ENCODE data around the gene ATAD3B. TPM values are rescaled to one million over a fixed set of nuclear protein-coding genes. Genes with fewer than 3 reads are reported as not detected.

Gene ATAD3B
- total RNA-seq, 1 donor from 2014 or later: 63.0 TPM

GRCh38 chr1:1438531-1439381 is 32.8 kb upstream of the ATAD3B start:
- H3K36me3 Mint-ChIP-seq (ENCODE audit: low read depth, unreplicated experiment): no peaks in the 10 kb centered on the region
- TF ChIP-seq EZH2 (IDR thresholded peaks at IDR 0.05; ENCODE audit: insufficient read depth, low read length) (no peak), CTCF (IDR thresholded peaks at IDR 0.05; ENCODE audit: insufficient read depth, low read depth, low read length) (no peak)
- Histone ChIP-seq H3K4me3 (ENCODE audit: insufficient read depth, low read depth, low read length) (no peak overlapping the region), H2AFZ (ENCODE audit: low read depth, low read length) (no peak overlapping the region), H3K36me3 (ENCODE audit: insufficient read depth, low read length) (no peaks in the 10 kb centered on the region), H4K20me1 (ENCODE audit: insufficient read depth, low read length) (peaks cover 6% of the 10 kb centered on the region), H3K27me3 (ENCODE audit: insufficient read depth, low read length) (no peaks in the 10 kb centered on the region), H3K9ac (ENCODE audit: low read length) (no peak overlapping the region), H3K79me2 (ENCODE audit: insufficient read depth, low read length) (no peaks in the 10 kb centered on the region), H3K27ac (ENCODE audit: low read depth, low read length) (no peak overlapping the region), H3K4me2 (ENCODE audit: low read length) (no peak overlapping the region), H3K4me1 (ENCODE audit: insufficient read depth, low read length) (peaks cover 22% of the 10 kb centered on the region), H3K9me3 (ENCODE audit: insufficient read depth, low read depth, low read length) (no peaks in the 10 kb centered on the region)
- no peak overlapping the region for H3K4me3 Mint-ChIP-seq (ENCODE audit: unreplicated experiment)
- no peak for DNase-seq (ENCODE audit: low read depth)
- FAIRE-seq: no peak
- no peaks in the 10 kb centered on the region for H3K27me3 Mint-ChIP-seq (ENCODE audit: low read depth, unreplicated experiment)
- H3K27ac Mint-ChIP-seq (ENCODE audit: unreplicated experiment): no peak overlapping the region
- H3K4me1 Mint-ChIP-seq (ENCODE audit: low read depth, unreplicated experiment): peaks cover 7% of the 10 kb centered on the region
- H3K9me3 Mint-ChIP-seq (ENCODE audit: unreplicated experiment): no peaks in the 10 kb centered on the region

GRCh38 chr1:1439546-1440261 is 31.9 kb upstream of the ATAD3B start:
- H3K27ac Mint-ChIP-seq (ENCODE audit: unreplicated experiment): no peak overlapping the region
- H3K9me3 Mint-ChIP-seq (ENCODE audit: unreplicated experiment): no peaks in the 10 kb centered on the region
- FAIRE-seq: no peak

More at GRCh38 chr1:1439546-1440261, 31.9 kb upstream of the ATAD3B start:
- H2AFZ ChIP-seq (ENCODE audit: low read depth, low read length): no peak overlapping the region
- peaks cover 13% of the 10 kb centered on the region for H3K4me1 ChIP-seq (ENCODE audit: insufficient read depth, low read length)
- DNase-seq (ENCODE audit: low read depth): no peak
- H3K79me2 ChIP-seq (ENCODE audit: insufficient read depth, low read length): no peaks in the 10 kb centered on the region
- H3K4me3 Mint-ChIP-seq (ENCODE audit: unreplicated experiment): no peak overlapping the region
- H3K9ac ChIP-seq (ENCODE audit: low read length): no peak overlapping the region
- TF ChIP-seq EZH2 (IDR thresholded peaks at IDR 0.05; ENCODE audit: insufficient read depth, low read length) (no peak), CTCF (IDR thresholded peaks at IDR 0.05; ENCODE audit: insufficient read depth, low read depth, low read length) (no peak)
- no peaks in the 10 kb centered on the region for H3K9me3 ChIP-seq (ENCODE audit: insufficient read depth, low read depth, low read length)
- H3K27ac ChIP-seq (ENCODE audit: low read depth, low read length): no peak overlapping the region
- peaks cover 6% of the 10 kb centered on the region for H4K20me1 ChIP-seq (ENCODE audit: insufficient read depth, low read length)
- no peak overlapping the region for H3K4me3 ChIP-seq (ENCODE audit: insufficient read depth, low read depth, low read length)
- H3K36me3 ChIP-seq (ENCODE audit: insufficient read depth, low read length): no peaks in the 10 kb centered on the region
- no peak overlapping the region for H3K4me2 ChIP-seq (ENCODE audit: low read length)
- no peaks in the 10 kb centered on the region for H3K27me3 Mint-ChIP-seq (ENCODE audit: low read depth, unreplicated experiment)
- peaks cover 7% of the 10 kb centered on the region for H3K4me1 Mint-ChIP-seq (ENCODE audit: low read depth, unreplicated experiment)
- no peaks in the 10 kb centered on the region for H3K27me3 ChIP-seq (ENCODE audit: insufficient read depth, low read length)
- H3K36me3 Mint-ChIP-seq (ENCODE audit: low read depth, unreplicated experiment): no peaks in the 10 kb centered on the region
